ENCODE measurements around the gene ATXN7L1.

The ATXN7L1 gene

DNA sequence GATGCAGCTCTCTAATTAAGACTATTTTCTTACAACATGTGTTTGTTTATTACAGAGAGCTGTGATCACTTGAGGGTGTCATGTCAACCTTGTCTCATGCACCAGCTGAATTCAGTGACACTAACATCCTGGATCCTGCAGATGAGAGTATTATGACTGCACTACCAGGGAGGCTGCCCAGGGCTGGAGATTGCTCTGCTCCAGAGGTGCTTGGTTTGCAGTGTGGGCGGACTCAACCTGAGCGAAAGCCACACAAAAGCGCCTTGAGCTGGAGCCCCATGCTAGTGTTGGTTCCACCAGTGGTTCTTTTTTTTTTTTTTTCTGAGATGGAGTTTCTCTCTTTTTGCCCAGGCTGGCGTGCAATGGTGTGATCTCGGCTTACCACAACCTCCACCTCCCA is 33.8 kb upstream of the ATXN7L1 start:
- H2AFZ ChIP-seq (ENCODE audit: low read depth, low read length): no peak overlapping the region
- no peaks in the 10 kb centered on the region for H3K9me3 ChIP-seq (ENCODE audit: insufficient read depth, low read length)
- peaks cover 7% of the 10 kb centered on the region for H3K4me1 ChIP-seq (ENCODE audit: low read length)
- no peaks in the 10 kb centered on the region for H3K79me2 ChIP-seq (ENCODE audit: low read length)
- H3K4me2 ChIP-seq (ENCODE audit: low read length): no peak overlapping the region
- TF ChIP-seq, protein P1, sequence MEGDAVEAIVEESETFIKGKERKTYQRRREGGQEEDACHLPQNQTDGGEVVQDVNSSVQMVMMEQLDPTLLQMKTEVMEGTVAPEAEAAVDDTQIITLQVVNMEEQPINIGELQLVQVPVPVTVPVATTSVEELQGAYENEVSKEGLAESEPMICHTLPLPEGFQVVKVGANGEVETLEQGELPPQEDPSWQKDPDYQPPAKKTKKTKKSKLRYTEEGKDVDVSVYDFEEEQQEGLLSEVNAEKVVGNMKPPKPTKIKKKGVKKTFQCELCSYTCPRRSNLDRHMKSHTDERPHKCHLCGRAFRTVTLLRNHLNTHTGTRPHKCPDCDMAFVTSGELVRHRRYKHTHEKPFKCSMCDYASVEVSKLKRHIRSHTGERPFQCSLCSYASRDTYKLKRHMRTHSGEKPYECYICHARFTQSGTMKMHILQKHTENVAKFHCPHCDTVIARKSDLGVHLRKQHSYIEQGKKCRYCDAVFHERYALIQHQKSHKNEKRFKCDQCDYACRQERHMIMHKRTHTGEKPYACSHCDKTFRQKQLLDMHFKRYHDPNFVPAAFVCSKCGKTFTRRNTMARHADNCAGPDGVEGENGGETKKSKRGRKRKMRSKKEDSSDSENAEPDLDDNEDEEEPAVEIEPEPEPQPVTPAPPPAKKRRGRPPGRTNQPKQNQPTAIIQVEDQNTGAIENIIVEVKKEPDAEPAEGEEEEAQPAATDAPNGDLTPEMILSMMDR (IDR thresholded peaks at IDR 0.05; ENCODE audit: low read depth, low read length): no peak
- TF ChIP-seq EZH2phosphoT487 (IDR thresholded peaks at IDR 0.05; ENCODE audit: low read depth): no peak
- H3K27me3 ChIP-seq (ENCODE audit: low read depth, low read length): peaks cover 18% of the 10 kb centered on the region
- no peak overlapping the region for H3K9ac ChIP-seq (ENCODE audit: low read length)
- H3K4me3 ChIP-seq (ENCODE audit: low read length): no peak overlapping the region
- no peak overlapping the region for H3K27ac ChIP-seq (ENCODE audit: low read length)
- no peaks in the 10 kb centered on the region for H3K36me3 ChIP-seq (replicated peaks; ENCODE audit: low read depth, low read length)
- H4K20me1 ChIP-seq (ENCODE audit: insufficient read depth, low read length): no peaks in the 10 kb centered on the region

DNA sequence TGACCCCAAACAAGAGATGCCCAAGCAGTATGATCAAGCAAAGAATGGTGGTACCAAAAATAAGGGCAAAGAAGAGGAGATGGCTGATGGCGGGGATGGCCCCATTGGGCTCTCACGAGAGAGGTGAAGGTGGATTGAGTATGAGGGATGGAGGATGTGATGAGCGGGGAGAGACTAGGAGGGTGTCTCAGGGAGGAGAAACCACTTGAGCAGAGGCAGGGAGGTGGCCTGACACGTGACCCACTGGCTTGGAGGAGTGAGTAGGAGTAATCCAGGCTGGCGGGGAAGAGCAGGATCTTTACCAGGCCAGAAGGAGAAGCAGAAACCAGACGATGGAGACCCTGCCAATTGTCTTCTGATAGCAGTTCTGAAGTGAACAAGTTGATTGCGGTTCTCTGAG is 33.3 kb upstream of the ATXN7L1 start:
- Histone ChIP-seq H3K27me3 (ENCODE audit: low read depth, low read length) (peaks cover 16% of the 10 kb centered on the region), H3K79me2 (ENCODE audit: low read length) (no peaks in the 10 kb centered on the region), H3K4me1 (ENCODE audit: low read length) (peaks cover 11% of the 10 kb centered on the region), H3K4me2 (ENCODE audit: low read length) (no peak overlapping the region), H3K9ac (ENCODE audit: low read length) (no peak overlapping the region), H3K9me3 (ENCODE audit: insufficient read depth, low read length) (no peaks in the 10 kb centered on the region), H4K20me1 (ENCODE audit: insufficient read depth, low read length) (no peaks in the 10 kb centered on the region), H2AFZ (ENCODE audit: low read depth, low read length) (no peak overlapping the region), H3K27ac (ENCODE audit: low read length) (no peak overlapping the region), H3K4me3 (ENCODE audit: low read length) (no peak overlapping the region), H3K36me3 (replicated peaks; ENCODE audit: low read depth, low read length) (no peaks in the 10 kb centered on the region)
- TF ChIP-seq EZH2phosphoT487 (IDR thresholded peaks at IDR 0.05; ENCODE audit: low read depth): no peak
- TF ChIP-seq, protein P1 (IDR thresholded peaks at IDR 0.05; ENCODE audit: low read depth, low read length): no peak

DNA sequence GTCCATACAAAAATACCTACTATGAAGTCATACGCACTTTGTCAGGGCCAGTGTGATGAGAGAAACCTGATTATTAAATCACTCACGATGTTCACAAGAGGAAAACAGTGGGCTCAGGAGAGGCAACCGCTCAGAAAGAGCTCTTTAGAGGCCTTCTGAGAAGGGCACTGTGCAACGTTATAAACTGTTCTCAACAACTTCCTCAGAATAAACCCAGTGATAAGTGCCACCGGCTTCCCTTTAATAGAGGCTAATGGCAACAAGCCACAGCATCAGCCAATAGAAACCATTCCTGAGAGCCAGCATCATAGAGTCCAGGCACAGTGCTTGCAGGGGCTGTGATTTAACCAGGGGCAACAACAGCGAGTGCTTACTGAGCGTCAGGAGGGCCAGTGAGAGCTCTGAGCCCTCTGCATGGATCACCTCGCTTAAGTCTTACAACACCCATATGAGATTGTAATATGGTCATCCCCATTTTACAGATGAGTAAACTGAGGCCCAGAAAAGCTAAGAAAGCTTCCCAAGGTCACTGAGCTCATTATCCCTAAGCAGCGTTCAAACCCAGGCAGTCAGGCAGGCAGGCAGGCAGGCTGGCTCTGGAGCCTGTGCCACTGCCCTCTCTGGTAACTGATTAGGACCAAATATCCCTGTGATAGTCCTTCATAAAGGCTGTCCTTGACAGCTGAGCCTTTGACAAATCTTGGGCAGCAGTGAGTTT is 30.9 kb upstream of the ATXN7L1 start:
- H3K27ac ChIP-seq (ENCODE audit: low read length): no peak overlapping the region
- H3K36me3 ChIP-seq (replicated peaks; ENCODE audit: low read depth, low read length): peaks cover 3% of the 10 kb centered on the region
- TF ChIP-seq, protein P1 (IDR thresholded peaks at IDR 0.05; ENCODE audit: low read depth, low read length): no peak
- TF ChIP-seq EZH2phosphoT487 (IDR thresholded peaks at IDR 0.05; ENCODE audit: low read depth): no peak
- no peak overlapping the region for H3K4me2 ChIP-seq (ENCODE audit: low read length)
- no peak overlapping the region for H3K9ac ChIP-seq (ENCODE audit: low read length)
- H3K27me3 ChIP-seq (ENCODE audit: low read depth, low read length): peaks cover 22% of the 10 kb centered on the region
- H3K79me2 ChIP-seq (ENCODE audit: low read length): no peaks in the 10 kb centered on the region
- H4K20me1 ChIP-seq (ENCODE audit: insufficient read depth, low read length): no peaks in the 10 kb centered on the region
- peaks cover 14% of the 10 kb centered on the region for H3K4me1 ChIP-seq (ENCODE audit: low read length)
- H2AFZ ChIP-seq (ENCODE audit: low read depth, low read length): no peak overlapping the region
- no peaks in the 10 kb centered on the region for H3K9me3 ChIP-seq (ENCODE audit: insufficient read depth, low read length)
- no peak overlapping the region for H3K4me3 ChIP-seq (ENCODE audit: low read length)

DNA sequence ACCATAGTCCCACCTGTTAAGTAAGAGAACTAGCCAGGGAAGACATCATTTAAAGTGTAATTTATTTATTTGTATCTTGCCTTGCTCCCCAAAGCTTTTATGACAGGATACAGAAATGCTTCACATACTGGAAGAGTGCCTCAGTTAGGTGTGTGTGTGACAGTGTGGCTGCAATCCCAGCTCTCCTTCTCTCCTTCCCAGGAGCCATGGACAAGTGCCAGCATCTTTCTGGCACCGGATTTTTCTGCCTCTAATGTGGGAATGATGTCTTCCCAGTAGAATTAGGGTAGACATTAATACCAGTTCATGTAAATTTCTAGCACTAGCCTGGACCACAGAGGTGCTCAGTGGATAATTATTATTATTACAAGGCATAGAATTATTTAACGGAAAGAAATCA is 30.3 kb upstream of the ATXN7L1 start:
- TF ChIP-seq EZH2phosphoT487 (IDR thresholded peaks at IDR 0.05; ENCODE audit: low read depth): no peak
- TF ChIP-seq, protein P1 (IDR thresholded peaks at IDR 0.05; ENCODE audit: low read depth, low read length): no peak
- Histone ChIP-seq H3K4me2 (ENCODE audit: low read length) (no peak overlapping the region), H3K4me1 (ENCODE audit: low read length) (peaks cover 14% of the 10 kb centered on the region), H3K9ac (ENCODE audit: low read length) (no peak overlapping the region), H2AFZ (ENCODE audit: low read depth, low read length) (no peak overlapping the region), H4K20me1 (ENCODE audit: insufficient read depth, low read length) (no peaks in the 10 kb centered on the region), H3K27me3 (ENCODE audit: low read depth, low read length) (peaks cover 22% of the 10 kb centered on the region), H3K4me3 (ENCODE audit: low read length) (no peak overlapping the region), H3K9me3 (ENCODE audit: insufficient read depth, low read length) (no peaks in the 10 kb centered on the region), H3K27ac (ENCODE audit: low read length) (no peak overlapping the region), H3K79me2 (ENCODE audit: low read length) (no peaks in the 10 kb centered on the region), H3K36me3 (replicated peaks; ENCODE audit: low read depth, low read length) (peaks cover 3% of the 10 kb centered on the region)

Data from OCI-LY3 (cell line).